HEK293T (cell line): ENCODE results near the gene XRCC1.

ENCODE experiments used
- CTCF ChIA-PET: fragments of 350-600 bp; formaldehyde crosslinking; extraction: SDS; loops from one replicate; lab custom pipeline; 2021; ENCODE audit warnings: antibody characterized with exemption, inconsistent platforms; lab: Yijun Ruan, JAX
- POLR2A ChIA-PET: fragments of 350-600 bp; formaldehyde crosslinking; extraction: SDS; loops from one replicate; lab custom pipeline; 2020; ENCODE audit warnings: antibody characterized with exemption, inconsistent platforms; lab: Yijun Ruan, JAX
- DNase-seq: peaks from one replicate; pipeline ENCODE4 v3.0.0; 2012; ENCODE audit warnings: mixed read lengths; ENCODE audit errors: extremely low spot score
- ARNT ChIP-seq: fragments of 450-650 bp; IDR thresholded peaks from 2 replicates; pipeline ENCODE4 v1.6.1; 2017; ENCODE audit warnings: mild to moderate bottlenecking
- BHLHE40 ChIP-seq: fragments of 450-650 bp; IDR thresholded peaks from 2 replicates; pipeline ENCODE4 v1.6.1; 2016; ENCODE audit warnings: mild to moderate bottlenecking, moderate library complexity, borderline replicate concordance
- CTBP1 ChIP-seq: fragments of 450-650 bp; IDR thresholded peaks from 2 replicates; pipeline ENCODE4 v1.6.1; 2016; ENCODE audit warnings: borderline replicate concordance
- ELF4 ChIP-seq: fragments of 450-650 bp; IDR thresholded peaks from 2 replicates; pipeline ENCODE4 v1.6.1; 2017; ENCODE audit warnings: antibody characterized with exemption
- FOXA1 ChIP-seq: fragments of 450-650 bp; IDR thresholded peaks from 2 replicates; pipeline ENCODE4 v1.6.1; 2016; ENCODE audit warnings: mild to moderate bottlenecking
- FOXK2 ChIP-seq: fragments of 450-650 bp; IDR thresholded peaks from 2 replicates; pipeline ENCODE4 v1.6.1; 2016; ENCODE audit warnings: mild to moderate bottlenecking
- FOXM1 ChIP-seq: fragments of 450-650 bp; IDR thresholded peaks from 2 replicates; pipeline ENCODE4 v1.6.1; 2017; ENCODE audit warnings: mild to moderate bottlenecking, borderline replicate concordance
- HDGF ChIP-seq: fragments of 450-650 bp; IDR thresholded peaks from 2 replicates; pipeline ENCODE4 v1.6.1; 2017; ENCODE audit warnings: antibody characterized with exemption, borderline replicate concordance
- L3MBTL2 ChIP-seq: fragments of 450-650 bp; conservative IDR thresholded peaks from 2 replicates; pipeline ENCODE4 v1.6.1; 2016; ENCODE audit warnings: mild to moderate bottlenecking
- LEF1 ChIP-seq: fragments of 450-650 bp; IDR thresholded peaks from 2 replicates; pipeline ENCODE4 v1.6.1; 2017; ENCODE audit warnings: mild to moderate bottlenecking, borderline replicate concordance
- NFRKB ChIP-seq: fragments of 450-650 bp; IDR thresholded peaks from 2 replicates; pipeline ENCODE4 v1.6.1; 2016; ENCODE audit warnings: mild to moderate bottlenecking, moderate library complexity
- SP1 ChIP-seq: fragments of 450-650 bp; IDR thresholded peaks from 2 replicates; pipeline ENCODE4 v1.6.1; 2017
- SUZ12 ChIP-seq: fragments of 450-650 bp; IDR thresholded peaks from 2 replicates; pipeline ENCODE4 v1.6.1; 2016; ENCODE audit warnings: mild to moderate bottlenecking
- TARDBP ChIP-seq: fragments of 450-650 bp; IDR thresholded peaks from 2 replicates; pipeline ENCODE4 v1.6.1; 2016
- ZNF384 ChIP-seq: fragments of 450-650 bp; IDR thresholded peaks from 2 replicates; pipeline ENCODE4 v1.6.1; 2016
- TF ChIP-seq, protein P1 (sequence below): fragments of 450-650 bp; IDR thresholded peaks from 2 replicates; pipeline ENCODE4 v1.6.1; 2016

Gene XRCC1

DNA sequence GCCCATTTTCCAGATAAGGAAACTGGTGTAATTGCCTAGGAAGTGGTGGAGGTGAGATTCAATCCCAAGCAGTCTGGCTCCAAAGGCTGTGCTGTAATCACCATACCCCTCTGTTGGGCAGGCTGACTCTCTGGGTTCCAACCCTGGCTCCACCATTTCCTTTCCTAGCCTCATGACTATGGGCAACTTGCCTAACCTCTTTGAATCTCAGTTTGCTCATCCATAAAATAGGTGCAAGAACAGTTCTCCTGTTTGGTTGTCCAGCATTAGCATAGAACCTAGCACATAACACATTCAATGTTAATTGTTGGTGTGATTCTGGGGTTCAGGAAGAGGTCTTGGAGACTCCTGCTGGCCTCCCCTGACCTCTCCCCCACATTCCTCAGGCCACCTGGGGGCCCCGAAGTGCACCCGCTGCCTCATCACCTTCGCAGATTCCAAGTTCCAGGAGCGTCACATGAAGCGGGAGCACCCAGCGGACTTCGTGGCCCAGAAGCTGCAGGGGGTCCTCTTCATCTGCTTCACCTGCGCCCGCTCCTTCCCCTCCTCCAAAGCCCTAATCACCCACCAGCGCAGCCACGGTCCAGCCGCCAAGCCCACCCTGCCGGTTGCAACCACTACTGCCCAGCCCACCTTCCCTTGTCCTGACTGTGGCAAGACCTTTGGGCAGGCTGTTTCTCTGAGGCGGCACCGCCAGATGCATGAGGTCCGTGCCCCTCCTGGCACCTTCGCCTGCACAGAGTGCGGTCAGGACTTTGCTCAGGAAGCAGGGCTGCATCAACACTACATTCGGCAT, 23.3 kb upstream of the XRCC1 start:
- CTCF ChIA-PET: no interaction called here
- POLR2A ChIA-PET: no interaction called here
- DNase-seq: no peak
- no peak for TF ChIP-seq ZNF384
- TF ChIP-seq FOXM1: no peak
- TF ChIP-seq ELF4: no peak
- TF ChIP-seq HDGF: no peak
- TF ChIP-seq, protein P1, sequence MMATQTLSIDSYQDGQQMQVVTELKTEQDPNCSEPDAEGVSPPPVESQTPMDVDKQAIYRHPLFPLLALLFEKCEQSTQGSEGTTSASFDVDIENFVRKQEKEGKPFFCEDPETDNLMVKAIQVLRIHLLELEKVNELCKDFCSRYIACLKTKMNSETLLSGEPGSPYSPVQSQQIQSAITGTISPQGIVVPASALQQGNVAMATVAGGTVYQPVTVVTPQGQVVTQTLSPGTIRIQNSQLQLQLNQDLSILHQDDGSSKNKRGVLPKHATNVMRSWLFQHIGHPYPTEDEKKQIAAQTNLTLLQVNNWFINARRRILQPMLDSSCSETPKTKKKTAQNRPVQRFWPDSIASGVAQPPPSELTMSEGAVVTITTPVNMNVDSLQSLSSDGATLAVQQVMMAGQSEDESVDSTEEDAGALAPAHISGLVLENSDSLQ: no peak
- TF ChIP-seq CTBP1: no peak

DNA sequence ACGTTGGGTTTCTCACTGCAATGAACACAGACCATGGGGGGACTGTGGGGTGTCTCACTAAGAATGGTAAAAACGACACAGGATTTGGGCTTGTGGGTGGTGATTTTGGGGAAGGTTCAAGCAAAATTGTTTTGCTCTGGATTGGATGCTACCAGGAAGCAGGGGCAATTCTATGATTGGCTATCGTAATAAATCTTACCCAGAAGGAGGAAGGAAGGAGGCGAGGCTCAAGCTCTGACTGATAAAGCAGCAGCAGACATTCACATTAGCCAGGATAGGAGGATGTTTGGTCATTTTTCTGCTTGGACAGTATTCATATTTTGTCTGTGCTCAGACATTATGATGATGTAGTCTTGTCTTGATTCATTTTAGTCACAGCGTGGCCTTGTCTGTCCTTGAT, 22.5 kb upstream of the XRCC1 start:
- ChIA-PET POLR2A (no interaction called here), CTCF (no interaction called here)
- no peak for DNase-seq
- TF ChIP-seq ZNF384 (no peak), FOXA1 (no peak)

DNA sequence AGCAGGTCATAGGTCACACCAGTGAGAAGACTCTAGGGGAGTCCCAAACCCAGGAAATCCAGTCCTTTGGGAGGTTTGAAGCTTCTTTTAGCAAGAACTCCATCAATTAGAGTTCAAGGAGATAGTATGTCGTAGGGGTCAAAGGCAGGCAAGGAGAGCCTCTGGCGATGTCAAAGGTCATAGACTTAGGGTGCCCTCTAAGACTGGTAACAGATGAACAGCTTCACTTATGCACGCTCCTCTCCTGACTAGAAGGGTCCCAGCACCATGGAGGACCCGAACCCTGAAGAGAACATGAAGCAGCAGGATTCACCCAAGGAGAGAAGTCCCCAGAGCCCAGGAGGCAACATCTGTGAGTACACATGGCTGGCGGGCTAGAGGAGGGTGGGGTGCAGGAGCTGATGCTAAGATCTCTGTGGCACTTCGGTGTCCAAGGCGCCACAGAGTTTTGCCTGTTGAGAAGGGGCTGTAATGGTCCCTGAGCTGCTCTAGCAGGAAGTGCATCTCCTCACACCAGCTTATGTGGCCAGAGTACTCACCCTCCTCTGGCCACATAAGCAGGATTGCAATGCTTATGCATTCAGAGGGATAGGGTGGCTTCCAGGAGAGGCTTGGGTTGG, 21.6 kb upstream of the XRCC1 start:
- DNase-seq: no peak
- ChIA-PET CTCF (no interaction called here), POLR2A (interaction anchor here (0.9 to 2.2 kb wide), 7 partner anchors 14 to 66 kb away, joined by 3 to 16 read pairs (median 3); partner anchors contain the start of genes PINLYP and XRCC1)
- TF ChIP-seq ARNT (no peak), NFRKB (no peak)

DNA sequence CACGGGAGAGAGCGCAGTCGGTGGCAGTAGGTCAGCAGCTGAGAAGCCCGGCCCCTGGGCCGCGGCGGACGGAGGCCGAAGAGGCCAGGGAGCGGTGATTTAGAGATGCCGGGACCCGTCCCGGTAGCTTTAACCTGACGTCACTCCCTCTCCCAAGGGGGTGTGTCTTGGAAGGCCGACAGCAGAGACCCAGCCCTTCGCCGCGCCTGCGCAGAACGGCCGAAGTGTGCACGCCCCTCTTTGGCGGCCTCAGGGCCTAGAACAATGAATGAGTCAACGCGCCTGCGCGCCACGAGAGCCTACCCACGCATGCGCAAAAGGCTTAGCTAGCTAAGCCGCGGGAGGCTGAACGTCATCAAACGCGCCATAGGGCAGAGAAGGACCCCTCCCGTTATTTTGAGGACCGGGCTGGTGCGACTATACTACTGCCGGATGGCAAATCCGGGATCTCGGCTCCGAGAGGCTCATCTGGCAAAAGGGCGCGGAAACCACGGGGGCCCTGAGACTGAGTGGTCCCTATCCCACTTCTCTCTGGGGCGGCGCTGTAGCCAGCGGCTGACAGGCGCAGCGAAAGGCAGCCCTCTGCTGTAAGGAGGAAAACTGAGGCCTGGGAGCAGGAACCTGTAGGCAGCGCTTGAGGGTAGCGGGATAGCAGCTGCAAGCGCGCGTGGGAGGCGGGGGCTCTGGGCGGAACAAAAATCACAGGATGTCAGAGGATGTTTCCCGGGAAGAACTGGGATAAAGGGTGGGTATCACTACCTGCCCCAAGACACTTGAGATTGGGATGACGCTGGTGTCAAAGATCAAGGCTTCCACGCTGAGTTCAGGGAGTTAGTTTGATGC, 20.9 kb upstream of the XRCC1 start, which contains the start of the genes IRGQ and ZNF576:
Gene IRGQ, minus strand, starts transcription at position 136 of the 843 bp plus-strand sequence. CDS start 796 bp downstream, outside the sequence.
Gene ZNF576, plus strand, starts transcription at position 597 of the 843 bp plus-strand sequence. CDS start 514 bp downstream, outside the sequence.
- DNase-seq: peak; percentile 99
- TF ChIP-seq L3MBTL2: no peak
- TF ChIP-seq, protein P1: peak; percentile 55
- ChIA-PET POLR2A (interaction anchor here (0.7 to 2.2 kb wide), 13 partner anchors 15 to 137 kb away, joined by 3 to 16 read pairs (median 3); partner anchors contain the start of genes PHLDB3, PINLYP, XRCC1 and ZNF575), CTCF (interaction anchor here (1.5 kb wide), 1 partner anchor 56 kb away, joined by 5 read pairs; no protein-coding TSS in a partner anchor)

DNA sequence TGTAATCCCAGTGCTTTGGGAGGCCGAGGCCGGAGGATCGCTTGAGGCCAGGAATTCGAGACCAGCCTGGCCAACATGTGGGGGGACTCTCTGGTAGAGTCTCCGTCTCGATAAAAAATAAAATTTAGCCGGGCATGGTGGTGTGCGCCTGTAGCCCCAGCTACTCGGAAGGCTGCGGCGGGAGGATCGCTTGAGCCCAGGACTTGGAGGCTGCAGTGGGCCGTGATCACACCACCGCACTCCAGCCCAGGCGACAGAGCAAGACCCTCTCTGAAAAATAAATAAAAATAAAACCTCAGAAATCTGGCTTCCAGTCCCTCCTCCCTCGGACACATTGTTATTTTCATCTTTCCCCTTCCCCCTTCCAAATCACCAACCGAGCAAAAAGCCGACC, 20.3 kb upstream of the XRCC1 start:
- ChIA-PET CTCF (interaction anchor here (1.5 to 2.1 kb wide), 2 partner anchors 11 to 56 kb away, joined by 5 to 6 read pairs; no protein-coding TSS in a partner anchor), POLR2A (interaction anchor here (0.7 to 2.2 kb wide), 11 partner anchors 15 to 137 kb away, joined by 3 to 16 read pairs (median 3); partner anchors contain the start of genes PHLDB3, PINLYP and XRCC1)
- DNase-seq: no peak

DNA sequence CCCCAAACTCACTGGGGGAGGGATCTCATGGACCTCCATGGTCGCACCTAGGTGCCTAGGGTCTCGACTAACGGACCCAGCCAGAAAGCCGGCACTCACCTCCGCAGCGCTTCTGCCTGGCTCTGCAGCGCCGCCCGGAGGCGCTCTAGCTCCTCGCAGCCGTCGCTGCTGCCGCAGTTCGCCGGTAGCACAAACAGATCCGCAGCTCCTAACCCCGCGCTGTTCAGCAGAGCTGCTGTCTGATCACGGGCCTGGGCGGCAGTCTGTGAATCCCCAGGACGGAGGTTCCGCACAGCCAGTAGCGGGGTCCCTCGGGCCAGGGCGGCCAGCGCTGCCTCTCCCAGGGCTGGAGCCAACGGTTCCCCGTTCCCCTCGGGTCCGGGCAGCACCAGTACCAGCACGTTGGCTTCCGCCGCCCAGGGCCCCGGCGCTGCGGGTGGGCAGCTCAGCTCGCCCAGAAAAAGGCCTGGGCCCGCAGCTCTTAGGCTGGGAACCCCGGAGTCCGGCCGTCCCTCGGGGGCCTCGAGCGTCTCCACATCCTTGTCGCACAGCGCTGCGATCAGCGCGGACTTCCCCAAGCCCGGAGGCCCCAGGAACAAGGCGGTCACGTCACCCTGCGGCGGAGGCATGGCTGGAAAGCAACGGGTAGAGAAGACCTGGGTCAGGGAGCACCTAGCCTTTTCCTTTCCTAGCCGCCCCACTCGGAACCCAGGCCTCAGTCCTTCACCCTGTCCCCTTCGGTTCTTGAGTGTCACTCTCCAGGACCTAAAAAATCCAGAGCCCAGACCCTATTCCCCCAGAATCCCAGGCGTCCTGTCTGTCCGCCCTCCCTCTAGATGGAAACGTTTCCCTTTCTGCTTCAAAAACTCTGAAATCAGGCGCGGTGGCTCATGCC, 19.6 kb upstream of the XRCC1 start:
- ChIA-PET POLR2A (interaction anchor here (0.7 to 2.2 kb wide), 8 partner anchors 17 to 163 kb away, joined by 3 to 16 read pairs (median 3); partner anchors contain the start of genes PINLYP and XRCC1), CTCF (interaction anchor here (0.7 to 2.1 kb wide), 11 partner anchors 10 to 159 kb away, joined by 3 to 6 read pairs (median 4); no protein-coding TSS in a partner anchor)
- DNase-seq: peak; percentile 75
- TF ChIP-seq FOXM1 (no peak), ZNF384 (no peak), HDGF (no peak), BHLHE40 (no peak), LEF1 (no peak), SUZ12 (no peak), FOXK2 (no peak), TARDBP (no peak), L3MBTL2 (no peak), SP1 (no peak), FOXA1 (no peak), ARNT (no peak), CTBP1 (no peak), NFRKB (no peak), ELF4 (no peak)
- TF ChIP-seq, protein P1: no peak

More for the DNA sequence above, 20.3 kb upstream of the XRCC1 start:
- TF ChIP-seq FOXK2 (no peak), TARDBP (no peak), NFRKB (no peak), SUZ12 (no peak), L3MBTL2 (no peak), ELF4 (no peak)
- TF ChIP-seq, protein P1: no peak
